ENCODE data around the gene CTPS1.

Gene CTPS1

DNA sequence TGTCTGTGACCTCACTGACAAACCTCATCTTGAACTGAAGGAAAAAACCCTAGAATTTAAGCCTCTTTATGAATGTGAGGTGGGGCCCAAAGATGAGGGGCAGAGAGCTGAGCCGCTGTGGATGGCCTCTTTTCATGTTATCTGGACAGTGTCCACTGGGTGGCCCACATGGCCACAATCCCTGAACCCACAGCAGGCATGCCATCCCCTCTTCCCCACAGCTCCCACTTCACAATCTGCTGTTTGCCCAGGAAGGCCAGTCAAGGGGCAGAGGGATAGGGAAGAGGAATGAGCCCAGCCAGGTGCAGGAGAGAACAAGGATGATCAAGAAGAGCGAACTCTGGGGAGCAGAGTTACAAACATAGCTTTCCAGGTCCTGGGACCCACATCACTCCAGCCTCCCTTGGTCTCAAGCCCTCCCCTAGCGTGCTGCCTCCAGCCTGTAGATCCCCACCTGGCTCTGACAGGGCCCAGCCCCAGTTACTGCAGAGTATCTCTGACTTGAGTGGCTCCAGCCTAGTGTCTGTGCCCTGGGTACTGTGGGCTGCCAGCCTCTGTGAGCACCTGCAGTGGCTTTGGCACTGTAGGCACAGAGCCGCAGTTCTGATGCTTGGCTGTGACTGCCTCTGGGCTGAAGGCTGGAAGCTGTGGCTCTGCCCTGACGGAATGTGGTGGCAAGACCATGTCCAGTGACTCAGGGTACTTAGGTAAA, 43.9 kb downstream of the CTPS1 start:
- DNase-seq (ENCODE audit: low spot score): no peak

DNA sequence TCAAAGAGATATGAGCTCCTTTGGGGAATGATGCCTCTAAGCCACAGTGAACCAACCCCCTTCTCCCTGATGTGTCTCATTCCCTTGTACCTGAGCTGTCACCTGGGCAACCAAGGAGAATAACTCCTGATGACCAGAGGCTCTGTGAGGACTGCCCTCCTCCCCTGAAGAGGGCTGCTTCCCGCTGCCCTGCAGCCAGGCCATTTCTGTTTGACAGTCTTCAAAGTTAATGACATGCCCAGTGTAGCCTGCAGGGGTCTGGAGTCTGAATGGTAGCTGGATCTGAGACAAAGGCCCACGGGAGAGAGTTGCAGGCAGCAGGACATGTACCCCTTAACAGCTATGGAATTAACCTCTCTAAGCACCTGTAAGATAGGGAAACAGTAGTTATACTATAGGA, 45.5 kb downstream of the CTPS1 start:
- DNase-seq (ENCODE audit: low spot score): no peak

GRCh38 chr1:41025979-41026819, 46.7 kb downstream of the CTPS1 start:
- DNase-seq (ENCODE audit: low spot score): no peak

DNA sequence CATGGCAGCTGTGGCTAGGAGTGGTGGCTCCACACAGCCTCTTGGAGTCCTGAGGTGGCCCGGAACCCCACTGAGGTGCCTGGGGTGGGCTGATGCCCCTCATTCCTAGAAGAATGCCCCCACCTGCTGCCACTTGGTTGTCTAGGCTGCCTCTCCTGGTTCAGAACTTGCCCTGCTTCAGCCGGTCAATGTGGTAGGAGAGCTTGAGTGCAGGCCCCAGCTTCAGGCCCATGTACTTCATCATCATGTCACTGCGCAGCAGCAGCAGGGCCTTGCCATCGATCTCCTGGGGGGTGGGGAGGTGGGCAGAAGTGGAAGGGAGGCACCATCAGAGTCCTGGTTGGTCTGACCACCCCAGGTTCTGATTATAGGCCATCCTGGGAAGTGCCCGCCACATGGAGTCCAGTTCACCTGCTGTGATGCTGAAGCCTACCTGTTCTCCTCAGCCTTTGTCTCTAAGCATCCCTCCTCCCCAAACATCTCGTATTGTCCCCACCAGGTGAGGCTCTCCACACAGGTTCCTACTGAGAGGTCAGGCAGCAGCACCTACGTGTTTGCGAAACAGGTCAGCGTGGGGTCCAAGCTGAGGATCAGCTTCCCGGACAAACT, 48.6 kb downstream of the CTPS1 start:
- DNase-seq (ENCODE audit: low spot score): no peak

GRCh38 chr1:41030872-41031616, 51.5 kb downstream of the CTPS1 start:
- no peak for DNase-seq (ENCODE audit: low spot score)

DNA sequence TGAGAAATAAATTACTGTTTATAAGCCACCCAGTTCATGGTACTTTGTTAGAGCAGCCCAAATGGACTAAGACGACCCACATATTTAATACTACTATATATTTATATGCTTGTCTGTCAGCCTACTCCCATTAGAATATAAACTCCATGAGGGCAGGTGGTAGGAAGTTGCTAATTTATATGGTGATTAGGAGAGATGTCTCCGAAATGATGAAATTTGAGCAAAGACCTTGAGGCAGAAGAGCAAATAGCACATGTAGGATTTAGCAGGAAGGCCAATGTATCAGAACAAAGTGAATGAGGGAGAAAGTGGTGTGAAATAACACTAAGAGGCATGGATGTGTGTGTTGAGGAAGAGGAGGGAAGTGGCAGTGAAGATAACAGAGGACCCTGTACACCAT, 52.7 kb downstream of the CTPS1 start:
- no peak for DNase-seq (ENCODE audit: low spot score)

GRCh38 chr1:41033272-41033671, 53.8 kb downstream of the CTPS1 start:
- DNase-seq (ENCODE audit: low spot score): no peak

DNA sequence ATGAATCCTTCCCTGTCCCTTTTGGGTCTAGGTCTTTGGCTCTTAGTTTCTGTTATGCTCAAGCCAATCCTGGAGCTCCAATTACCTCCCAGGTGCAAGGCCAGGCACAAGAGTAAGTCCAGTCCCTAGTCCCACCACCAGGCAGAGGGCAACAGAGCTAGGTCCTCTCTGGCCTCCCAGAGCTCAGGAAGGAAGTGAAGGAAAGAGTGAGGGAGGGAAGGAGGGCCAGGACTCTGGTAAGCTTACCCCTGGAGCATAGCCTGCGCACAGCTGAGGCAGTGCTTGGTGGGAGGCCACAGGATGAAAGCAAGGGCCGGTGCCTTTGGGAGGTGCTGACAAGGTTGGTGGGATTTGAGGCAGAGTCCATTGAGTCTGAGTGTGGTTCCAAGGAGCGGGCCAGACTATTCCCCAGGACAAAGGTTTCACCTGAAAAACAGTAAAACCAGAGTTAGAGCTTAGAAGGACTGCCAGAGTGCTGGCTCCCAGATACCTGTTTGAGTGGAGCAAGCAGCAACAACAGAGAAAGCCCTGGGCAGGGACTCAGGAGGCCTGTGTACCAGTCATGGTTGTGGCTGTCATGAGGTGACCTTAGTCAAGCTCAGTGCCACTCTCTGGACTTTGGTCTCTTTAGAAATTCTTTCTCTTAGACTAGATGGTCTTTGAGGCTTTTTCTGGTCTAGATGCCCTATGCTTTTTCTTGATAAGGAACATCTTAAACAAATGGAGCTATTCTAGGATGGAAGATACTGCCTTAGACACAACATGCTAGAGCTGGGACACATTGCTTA, 57.8 kb downstream of the CTPS1 start:
- DNase-seq (ENCODE audit: low spot score): no peak

DNA sequence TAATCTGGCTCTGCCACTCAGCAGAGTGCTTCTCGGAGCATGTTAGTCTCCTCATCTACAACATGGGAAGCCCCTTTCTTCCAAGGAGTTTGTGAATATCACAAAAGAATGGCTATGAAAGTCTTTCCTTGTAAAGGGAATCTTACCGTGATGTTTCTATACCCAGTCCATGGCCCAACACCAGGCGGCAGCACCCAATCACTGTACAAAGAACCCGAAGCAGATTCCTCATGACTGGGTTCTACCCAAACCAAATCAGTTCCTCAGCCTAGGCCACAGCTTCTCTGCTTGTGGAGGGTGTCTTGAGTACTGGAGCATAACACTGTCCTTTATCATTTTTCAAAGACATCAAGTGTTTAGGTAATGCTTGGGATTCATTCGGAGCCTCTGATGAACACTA, 58.6 kb downstream of the CTPS1 start:
- DNase-seq (ENCODE audit: low spot score): no peak

- DNase-seq (ENCODE audit: low spot score): no peak
Observed at GRCh38 chr1:41041614-41042270, 62.2 kb downstream of the CTPS1 start.

DNA sequence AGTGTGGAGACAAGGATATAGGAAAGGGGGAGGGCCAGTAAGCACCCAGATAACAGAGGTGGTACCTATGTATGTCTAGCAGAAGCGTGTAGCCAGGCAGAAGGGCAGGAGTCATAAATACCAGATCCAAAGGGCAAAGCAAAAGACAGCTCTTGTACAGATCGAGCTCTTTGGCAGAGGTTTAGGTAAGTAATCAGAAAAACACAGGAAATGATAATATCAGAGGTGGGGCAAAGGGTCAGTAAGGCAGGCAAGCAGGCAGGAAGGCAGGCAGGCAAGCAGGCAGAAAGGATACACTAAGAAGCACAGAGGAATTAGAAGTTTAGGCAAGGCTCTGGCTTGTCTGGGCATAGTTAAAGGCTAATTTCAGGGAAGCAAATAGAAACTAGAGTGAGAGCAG, 64.7 kb downstream of the CTPS1 start:
- no peak for DNase-seq (ENCODE audit: low spot score)

DNA sequence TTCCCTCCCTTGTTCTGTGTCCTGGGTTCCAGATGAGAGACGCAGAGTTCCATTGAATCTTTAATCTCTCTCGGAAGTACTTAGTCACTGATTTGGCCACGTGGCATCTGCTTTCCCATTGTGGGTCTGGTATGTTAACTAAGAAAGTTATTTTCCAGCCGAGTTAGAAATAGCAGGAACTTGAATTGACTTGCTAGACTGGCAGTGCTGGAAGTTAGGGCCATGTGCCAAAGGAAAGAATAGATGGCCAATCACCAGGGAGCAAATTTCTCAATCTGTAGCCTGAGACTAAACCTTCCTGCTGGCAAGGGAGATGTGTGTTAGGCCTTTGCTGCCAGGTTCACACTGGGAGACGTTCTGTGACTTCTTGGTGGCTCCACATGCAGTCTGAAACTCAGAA, 66.2 kb downstream of the CTPS1 start:
- peak; percentile 89 for DNase-seq (ENCODE audit: low spot score)

DNA sequence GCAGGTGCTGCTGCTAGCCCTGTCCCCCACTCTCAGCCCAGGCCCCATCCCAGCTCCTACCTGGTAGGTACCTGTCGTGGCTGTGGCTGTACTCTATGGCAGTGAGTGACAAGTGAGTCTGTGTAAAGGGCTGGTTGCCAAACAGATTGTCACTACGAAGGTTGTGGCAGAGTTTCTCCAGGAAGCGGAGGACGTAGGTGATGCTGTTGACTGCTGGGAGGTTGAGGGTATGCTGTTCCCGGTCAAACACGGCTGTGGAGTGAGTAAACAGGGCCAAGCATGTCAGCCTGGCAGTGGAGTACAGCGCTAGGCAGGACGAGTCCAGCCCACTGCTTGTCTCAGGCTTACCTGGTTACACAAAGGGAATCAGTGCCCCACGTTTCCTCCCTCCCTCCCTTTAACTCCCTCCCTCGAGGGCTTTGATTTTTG, 66.9 kb downstream of the CTPS1 start:
- DNase-seq (ENCODE audit: low spot score): peak; percentile 40

DNA sequence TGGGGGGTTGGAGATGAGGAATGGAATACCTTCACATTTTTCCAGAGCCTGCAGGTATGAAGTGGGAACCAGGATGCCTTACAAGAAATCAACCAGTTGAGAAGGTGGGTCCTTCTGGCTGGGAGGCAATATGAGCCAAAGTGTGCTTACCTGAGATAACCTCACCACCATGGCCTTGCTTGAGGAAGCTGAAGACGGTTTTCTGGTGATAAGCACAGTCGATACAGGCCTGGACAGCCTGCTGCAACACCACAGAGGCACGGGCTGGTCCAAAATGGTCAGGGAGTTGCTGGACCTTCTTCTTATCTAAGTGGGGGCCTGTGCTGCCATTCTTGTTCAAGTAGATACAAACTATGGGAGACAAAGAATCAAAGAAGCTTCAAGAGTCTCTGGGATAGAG, 69.0 kb downstream of the CTPS1 start:
- DNase-seq (ENCODE audit: low spot score): no peak

GRCh38 chr1:41051022-41051421, 71.5 kb downstream of the CTPS1 start:
- no peak for DNase-seq (ENCODE audit: low spot score)

DNA sequence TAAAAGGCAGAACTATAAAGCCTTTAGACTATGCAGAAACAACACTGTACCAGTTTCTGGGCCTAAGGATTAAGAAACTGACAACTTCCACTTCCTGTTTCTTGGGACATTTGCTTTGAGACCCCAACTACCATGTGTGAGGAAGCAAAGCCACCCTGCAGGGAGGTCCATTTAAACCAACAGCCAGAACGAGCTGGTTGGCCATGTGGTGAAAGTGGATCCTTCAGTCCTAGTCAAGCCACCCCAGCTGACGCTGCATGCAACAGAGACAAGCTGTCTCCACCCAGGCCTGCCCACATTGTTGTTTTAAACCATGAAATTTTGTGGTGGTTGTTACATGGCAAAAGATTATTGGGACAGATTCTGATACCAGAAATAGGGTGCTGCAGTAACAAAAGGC, 73.8 kb downstream of the CTPS1 start:
- DNase-seq (ENCODE audit: low spot score): no peak

GRCh38 chr1:41056907-41057306, 77.4 kb downstream of the CTPS1 start:
- DNase-seq (ENCODE audit: low spot score): no peak
